HG03039 (cell line): ENCODE data around the gene COL4A1.
"Not testable (repeated sequence)": the region's sequence is repeated elsewhere in the genome, so short reads cannot be mapped to it uniquely, and the experiment has no call there.

ENCODE experiments used
- ATAC-seq: cut with Tn5 transposase; IDR thresholded peaks from one replicate; pipeline ENCODE4 v1.9.1; 2021; ENCODE audit warnings: mild to moderate bottlenecking, moderate library complexity; ENCODE audit not compliant: unreplicated experiment

The COL4A1 gene

DNA sequence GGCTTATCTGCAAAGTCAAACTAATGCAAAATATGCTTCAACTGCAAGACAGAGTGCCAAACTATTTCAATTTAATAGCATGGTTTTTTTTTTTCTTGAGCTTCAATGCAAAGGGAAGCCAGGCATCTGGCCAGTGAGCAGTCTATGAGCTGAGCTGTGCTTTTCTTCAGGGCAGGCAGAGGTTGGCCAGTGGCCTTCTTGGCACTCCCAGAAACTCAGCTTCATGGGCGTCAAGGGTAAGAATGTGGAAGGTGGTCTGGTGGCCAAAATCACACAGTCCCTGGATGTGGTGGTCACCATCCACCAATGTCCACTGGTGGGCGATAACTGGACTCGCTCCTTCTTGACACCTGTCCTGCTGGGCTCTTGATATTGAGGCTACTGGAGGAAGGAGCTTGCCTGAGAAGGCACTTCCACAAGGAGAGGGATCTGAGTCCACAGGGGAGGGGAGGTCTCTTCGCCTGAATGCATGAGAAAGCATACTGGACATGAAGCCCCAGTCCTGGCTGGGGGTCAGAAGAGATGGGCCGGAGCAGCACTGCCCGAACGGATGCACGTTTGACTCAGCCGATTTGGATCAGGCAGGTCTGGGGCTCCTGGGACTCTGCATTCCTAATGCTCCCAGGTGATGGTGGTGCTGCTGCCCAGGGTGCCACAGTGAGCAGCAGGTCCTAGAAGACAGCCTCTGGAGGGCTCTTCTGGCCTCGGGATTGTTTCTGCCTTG, 17.2 kb upstream of the COL4A1 start:
- ATAC-seq, result no peak

DNA sequence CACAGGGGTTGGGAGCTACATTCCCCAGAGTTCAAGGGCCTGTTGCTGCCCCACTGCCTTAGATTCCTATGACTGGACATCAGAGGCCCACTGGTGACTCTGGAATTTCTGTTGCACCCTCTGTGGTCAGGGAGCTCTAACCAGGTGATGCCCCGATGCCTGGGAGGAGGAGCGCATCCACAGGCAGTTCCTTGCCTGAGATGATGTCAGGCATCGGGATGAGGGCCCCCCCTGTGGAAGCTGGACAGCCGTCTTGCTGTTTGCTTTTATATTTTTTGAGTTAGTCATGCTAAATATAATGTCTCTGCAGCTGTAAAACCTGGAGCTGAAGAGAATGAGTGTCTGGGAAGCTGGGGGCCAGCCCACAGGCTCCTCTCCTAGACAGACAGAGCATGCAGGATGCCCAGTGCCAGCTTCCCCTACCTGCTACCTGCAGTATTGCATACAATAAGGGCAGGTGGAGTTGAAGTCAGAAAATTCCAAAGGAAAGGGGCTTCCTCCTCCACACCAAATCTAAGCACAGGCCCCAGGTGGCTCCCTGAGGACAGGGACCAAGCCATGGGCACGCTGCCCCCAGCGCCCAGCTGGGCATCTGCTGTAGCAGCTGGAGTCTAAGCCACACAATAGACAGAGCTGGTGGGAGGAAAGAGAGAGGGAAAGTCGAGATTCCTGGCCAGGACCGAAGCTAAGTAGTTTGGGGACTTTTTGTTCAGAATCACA, 16.4 kb upstream of the COL4A1 start:
- no peak for ATAC-seq

DNA sequence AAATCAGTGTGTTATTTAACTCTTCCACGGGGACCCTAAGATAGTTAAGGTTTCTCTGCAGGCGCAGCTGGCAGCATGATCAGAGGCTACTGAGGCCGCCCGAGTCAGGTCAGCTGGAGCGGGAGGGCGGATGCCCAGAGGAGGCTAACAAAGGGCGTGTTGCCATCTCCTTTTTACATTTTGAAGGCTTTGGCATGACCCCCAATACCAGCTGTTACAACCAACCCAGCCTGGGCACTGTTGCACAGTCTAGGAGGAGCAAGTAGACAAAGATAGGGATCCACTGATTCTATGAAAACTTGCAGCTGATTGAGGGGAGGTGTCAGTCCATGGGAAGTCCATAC, 15.8 kb upstream of the COL4A1 start:
- ATAC-seq, result no peak

DNA sequence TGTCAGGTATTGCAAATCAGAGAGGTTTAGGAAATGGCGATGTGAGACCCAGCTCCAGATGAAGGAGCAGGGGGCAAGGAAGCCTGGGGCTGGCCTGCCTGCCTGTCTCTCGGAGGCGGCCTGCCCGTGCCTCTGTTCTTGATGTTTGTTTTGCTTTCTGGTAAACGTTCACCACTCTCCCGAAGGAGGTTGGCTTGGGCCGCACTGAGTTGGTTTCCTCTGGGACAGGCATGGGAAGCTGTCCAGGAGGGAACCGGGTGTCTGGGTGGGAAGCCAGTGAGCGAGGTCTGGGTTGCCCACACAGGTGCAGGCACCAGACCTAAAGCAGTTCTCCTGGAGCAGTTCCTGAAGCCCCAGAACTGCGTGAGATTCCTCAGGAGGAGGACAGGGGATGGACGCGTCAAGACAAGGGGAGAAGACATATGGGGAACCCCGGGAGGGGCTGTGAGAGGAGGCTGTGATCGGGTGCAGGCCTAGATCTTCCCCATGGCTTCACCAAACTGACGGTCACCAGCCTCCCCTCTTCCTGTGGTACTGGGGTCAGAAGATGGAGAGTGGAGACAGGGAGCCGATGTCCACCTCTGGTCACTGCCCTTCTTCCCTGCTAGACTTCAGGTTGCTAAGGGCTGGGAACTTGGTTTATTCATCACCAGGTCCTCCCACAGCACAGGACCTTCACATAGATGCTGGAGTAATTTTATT, 15.3 kb upstream of the COL4A1 start:
- no peak for ATAC-seq

DNA sequence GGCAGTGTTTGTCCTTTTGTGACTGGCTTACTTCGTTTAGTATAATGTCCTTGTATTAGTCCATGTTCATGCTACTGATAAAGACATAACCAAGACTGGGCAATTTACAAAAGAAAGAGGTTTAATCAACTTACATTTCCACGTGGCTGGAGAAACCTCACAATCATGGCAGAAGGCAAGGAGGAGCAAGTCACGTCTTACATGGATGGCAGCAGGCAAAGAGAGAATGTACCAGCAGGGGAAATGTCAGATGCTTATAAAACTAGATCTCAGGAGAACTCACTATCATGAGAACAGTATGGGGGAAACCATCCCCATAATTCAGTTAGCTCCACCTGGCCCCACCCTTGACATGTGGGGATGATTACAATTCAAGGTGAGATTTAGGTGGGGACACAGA, 14.6 kb upstream of the COL4A1 start:
- not testable (repeated sequence) for ATAC-seq

DNA sequence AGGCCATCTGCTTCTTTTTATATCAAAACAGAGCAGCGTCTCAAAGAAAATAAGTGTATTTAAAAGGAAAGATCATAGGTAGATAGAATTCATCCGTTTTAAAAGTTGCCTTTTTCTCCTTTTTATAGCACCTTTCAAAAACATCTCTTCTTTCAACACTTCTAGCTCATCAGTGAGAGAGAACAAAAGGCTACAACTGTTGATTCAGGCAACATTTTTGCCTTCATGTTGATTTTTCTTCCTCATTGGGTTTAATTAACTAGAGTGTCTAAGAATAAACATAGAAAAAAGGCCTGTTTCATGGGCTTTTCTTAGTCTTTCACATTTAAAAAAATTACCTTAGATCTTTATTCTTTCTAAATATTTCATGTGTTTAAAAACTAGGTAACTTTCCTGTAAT, 13.7 kb upstream of the COL4A1 start:
- no peak for ATAC-seq

DNA sequence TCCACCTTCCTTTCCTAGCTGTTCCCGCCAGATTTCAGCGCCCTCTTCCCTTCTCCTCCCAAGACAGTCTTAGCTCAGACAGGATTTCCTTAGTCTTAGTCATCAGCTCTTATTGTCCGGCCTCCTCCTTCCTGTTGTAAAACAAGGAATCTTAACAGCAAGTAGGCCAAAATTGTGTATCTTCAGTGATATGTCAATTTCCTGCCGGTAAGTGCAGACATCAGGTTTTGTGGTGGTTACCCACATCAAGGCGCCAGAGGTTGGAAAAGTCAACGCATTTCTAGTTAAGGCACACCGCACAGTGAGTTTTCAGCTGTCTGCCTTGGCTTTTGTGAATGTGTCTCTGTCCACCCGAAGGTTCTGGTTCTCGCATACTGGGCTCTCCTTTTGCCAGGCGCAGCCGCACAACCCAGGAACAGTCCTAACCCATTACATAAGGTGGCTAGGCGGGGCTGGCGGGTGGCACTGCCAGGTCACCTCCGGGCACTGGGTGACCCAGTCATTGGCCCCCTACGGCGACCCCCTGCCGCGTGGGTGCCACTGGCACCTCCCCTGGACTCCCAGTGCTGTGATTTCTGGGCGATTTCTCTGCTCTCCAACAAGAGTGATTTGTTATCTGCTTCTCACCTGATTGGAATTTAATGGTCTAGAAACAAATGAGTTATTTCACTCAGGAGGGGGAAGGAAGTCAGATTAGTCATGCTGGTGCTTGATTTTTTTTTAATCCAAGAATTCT, 13.0 kb upstream of the COL4A1 start:
- no peak for ATAC-seq

DNA sequence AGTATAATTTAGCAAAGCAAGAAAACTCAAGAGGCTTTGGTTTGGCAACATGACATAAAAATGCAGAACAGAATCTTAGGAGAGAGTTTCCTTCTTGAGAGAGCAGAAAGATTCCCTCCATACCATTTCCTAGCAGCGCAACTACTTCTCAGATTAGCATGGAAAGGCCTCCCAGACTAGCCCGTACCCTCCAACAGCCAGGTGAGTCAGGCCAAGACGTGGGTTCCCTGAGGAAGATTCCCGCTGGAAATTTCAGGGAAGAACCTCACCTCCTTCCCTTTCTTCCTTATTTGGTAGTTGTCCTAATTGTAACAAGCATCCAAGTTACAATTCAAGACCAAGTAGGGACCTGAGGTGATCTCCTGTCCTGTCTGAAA, 12.4 kb upstream of the COL4A1 start:
- no peak for ATAC-seq

DNA sequence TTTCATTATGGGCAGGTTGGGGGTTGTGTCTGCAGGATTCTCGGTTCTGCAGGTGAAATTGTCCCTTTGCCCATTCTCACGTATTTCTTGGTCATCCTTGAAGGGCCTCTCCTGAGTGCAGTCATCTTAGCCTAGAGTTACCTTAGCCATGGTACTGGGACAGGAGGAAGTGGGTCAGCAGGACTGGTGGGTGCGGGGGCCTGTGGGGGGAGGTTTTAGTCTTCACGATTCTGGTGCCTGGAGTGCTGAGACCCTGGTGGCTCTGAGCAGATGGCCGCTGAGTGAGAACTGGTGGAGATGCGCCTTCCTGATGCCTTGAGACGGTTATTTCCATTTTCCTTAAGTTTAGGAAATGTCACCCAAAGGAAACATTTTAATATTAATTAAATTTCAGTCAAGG, 12.0 kb upstream of the COL4A1 start:
- ATAC-seq, result no peak

DNA sequence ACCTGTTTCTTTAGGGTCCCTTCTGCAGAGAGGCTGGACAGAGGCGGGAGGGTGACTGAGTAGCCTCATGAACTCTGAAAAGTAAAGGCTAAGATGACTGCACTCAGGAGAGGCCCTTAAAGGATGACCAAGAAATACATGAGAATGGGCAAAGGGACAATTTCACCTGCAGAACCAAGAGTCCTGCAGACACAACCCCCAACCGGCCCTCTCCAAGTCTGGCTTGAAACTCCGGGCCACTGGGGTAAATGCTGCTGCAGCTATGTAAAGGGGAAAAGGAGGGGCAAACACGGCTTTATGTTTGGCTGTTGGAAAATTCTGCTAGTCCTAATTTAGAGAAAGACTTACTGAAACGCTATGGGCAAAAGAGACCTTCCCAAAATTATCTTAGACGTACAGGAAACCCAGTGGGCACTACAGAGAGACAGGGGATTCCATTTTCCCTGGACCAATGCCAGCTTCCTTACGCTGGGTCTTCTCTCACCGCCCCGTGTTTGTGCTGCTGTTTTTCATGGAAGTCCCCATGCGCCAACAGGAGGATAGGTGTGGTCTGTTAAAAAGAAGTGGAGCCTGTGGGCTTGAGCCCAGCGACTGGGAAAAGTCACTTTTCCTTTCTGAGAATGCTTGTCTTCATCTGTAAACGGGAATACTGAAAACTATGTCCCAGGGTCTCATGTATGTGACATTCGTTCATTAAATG, 10.7 kb upstream of the COL4A1 start:
- no peak for ATAC-seq

DNA sequence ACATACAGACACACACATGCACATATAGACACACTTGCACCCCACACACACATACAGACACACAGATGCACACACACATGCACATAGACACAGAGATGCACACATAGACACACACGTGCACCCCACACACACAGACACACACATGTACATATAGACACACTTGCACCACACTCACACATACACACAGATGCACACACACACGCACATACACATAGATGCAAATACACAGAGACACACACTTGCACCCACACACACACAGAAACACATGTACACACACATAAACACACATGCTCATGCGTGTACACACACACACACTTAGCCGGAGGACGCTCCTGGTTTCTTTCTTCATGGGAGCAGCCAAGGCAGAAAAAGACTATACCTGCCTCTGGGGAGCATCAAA, 10.1 kb upstream of the COL4A1 start:
- ATAC-seq, result no peak

DNA sequence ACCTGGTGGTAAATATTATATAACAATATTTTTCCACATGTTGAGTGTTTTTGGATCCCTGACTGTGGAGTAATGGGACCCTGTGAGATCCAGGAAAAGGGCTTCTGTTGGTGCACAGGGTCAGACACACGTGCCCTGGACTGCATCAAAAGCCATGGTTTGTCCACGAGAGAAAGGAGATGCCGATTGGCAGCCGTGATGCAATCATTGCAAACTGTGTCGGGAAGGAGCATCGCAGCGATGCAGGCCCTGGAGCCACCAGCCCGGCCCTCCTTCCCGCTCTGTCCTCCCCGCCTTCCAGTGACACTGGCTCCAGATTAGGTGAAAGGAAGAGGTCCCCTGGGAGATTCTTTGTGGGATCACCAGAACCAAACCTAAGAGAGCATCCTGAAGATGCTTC, 9.2 kb upstream of the COL4A1 start:
- ATAC-seq, result no peak

DNA sequence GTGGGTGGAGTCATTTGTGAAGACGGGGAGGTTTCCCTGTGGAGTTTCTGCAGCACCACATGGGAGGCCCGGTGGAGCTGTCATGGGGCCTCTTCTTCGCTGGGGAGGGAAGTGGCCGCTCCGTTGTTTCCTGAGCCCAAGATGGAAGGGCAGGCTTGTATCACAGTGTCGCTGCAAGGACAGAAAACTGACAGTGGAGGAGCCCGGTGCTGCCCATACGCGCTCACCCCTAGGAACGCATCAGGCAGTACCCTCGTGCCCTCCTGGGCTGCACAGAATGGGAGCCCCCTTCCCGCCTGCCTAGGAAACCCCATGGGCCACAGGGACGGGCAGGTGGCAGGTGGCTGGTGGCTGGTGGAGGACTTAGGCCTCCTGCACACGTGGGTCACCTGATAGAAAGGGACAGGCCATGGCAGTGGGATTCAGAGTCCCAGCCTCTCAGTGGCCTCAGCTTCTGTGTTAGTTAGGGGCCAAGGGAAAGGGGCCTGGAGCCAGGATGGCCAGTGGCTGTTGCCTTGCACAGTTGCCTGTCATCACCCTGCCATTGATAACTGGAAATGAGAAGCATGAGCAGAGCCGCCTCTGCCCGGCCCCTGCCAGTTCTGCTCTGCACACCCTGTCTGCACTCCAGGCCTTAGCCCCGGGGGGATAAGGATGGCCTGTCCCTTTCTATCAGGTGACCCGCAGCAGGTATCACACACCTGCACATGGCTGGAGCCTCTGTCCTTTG, 7.7 kb upstream of the COL4A1 start:
- ATAC-seq, result no peak

DNA sequence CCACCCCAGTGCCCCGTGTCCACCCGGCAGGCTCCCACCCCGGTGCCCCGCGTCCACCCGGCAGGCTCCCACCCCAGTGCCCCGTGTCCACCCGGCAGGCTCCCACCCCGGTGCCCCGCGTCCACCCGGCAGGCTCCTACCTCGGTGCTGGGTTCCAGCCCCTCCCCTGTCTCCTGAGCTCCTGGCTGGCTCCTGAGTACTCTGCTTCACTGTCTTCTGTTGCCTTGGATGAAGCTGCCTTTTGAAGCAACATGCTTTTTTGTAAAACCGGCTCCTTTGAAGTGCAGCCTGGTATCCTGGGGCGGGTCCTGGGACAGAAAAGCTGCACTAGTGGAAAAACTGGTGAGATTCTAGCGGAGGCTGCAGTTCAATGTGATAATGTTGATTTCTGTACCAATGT, 6.8 kb upstream of the COL4A1 start:
- ATAC-seq, result not testable (repeated sequence)

DNA sequence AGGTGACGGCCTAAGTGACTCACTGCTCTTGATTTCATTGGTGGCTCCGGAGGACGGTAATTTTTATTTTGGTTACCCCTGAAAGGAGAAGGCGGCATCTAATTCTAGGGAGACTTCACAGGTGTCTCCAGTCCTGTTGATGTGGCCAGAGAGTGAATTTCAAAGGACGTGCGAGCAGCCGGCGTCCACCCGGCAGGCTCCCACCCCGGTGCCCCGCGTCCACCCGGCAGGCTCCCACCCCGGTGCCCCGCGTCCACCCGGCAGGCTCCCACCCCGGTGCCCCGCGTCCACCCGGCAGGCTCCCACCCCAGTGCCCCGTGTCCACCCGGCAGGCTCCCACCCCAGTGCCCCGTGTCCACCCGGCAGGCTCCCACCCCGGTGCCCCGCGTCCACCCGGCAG, 6.3 kb upstream of the COL4A1 start:
- not testable (repeated sequence) for ATAC-seq

DNA sequence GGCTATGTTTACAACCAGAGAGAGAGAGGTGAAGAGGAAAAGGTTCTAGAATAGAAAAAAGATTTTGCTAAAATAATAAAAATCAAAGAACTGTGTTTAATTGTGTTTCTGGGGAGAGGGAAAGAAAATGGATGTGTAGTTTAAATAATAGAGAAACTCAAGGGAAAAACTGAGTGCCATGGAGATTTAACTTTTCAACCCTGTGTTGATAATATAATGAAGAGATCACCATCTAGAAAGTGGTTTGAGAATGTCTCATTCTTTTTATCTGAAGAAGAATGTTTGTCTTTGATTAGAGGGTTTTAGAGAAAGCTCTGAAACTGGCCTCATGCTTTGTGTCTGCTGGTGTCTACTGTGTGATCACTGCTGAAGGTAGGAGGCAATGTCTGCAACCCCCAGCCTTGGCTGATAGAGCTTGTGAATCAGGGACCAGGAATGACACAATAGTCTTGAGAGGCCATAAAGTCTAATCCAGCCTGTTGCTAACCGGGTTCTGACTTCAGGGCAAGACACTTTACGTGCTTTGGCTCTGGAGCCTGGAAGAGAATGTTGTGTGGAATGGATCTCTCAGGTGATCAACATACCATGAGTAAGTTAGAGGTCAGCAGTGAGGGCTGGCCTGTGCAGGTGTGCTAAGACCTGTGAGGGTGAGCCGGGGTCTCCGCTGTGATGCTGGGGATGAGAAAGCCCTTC, 5.5 kb upstream of the COL4A1 start:
- ATAC-seq, result no peak

DNA sequence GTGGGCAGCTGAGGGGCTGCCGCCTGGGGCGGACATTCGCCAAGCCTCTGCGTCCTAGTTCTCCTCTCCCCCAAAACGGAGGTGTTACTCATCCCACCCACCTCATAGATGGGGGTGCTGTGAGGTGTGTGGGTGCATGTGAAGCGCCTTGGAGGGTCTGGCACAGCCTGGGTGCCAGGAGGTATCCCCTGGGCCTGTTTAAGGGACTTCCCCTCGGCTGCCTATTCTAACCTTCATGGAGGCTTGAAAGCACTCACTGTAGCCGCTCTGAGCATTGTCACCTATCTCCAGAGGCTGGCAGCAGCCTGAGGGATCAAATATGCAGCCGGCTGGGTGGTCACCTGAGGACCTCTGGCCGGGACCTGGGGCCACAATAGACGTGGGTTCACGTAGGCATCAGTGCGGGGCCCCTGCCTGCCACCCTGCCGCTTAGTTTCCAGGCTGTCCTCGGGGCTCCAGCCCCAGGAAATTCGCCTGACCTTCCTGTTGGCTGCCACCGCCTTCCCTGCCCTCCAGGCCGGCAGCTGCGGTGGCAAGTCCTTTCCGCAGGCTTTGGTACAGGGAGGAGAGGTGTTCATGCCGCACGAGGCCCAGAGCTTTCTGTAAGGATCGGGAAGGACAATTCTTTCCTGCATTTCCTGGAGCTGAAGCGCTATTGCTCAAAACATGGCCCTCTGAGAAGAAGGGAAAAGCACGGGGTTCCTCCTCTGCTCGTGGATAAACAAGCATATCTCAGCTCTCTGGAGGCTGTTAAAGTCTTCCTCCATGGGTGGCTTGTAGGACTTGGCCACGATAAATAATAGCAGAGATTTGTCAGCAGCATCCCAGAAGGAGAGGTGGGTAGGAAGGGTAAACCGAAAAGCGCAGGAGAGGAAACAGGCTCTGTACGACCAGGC, 4.7 kb upstream of the COL4A1 start:
- ATAC-seq, result no peak

DNA sequence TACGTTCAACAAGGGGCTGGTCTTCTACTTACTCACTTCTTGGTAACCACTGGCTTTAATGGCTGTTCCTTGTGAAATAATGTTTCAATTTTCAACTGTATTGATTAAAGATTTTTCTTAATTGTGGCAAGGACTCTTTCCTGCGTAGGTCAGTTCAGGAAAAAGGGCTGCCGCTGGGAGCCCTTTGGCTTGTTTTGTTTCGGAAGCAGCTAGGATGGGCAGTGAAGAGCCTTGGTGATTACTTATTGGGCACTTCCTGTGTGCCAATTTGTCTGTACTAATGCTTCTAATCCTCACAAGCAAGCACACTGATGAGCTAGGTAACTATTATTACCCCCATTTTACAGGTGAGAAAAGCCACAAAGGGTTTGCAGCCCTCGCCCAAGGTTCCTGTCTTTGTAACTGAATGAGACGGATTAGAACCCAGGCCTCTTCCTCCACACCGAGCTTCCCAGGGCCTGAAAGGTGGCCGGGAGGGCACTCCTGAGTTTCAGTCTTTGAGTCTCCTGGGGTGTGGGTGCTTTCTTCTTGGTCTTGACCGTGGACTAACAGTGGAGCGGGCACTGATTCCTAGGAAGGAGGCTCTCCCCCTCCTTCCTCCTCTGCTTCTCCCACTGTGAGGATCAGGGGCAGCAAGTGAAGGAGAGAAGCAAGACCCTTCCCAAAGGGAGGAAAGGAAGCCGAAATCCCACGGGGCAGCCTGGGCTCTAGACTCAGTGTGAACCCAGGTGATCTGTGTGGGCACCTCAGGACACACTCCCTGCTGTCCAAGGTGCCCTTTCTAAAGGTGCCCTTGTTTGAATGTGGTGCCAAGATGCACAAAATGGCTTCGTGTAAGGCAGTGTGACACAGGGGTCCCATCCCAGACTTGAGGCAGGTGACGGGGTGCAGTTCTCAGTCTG, 3.8 kb upstream of the COL4A1 start:
- ATAC-seq, result no peak
